Lower leg skin (tissue), 4 donors: ENCODE data around the gene DDI2. TPM values are rescaled to one million over a fixed set of nuclear protein-coding genes. Genes with fewer than 3 reads are reported as not detected.

Source experiments
- DNase-seq, 2 donors: peaks; one replicate each; pipeline ENCODE4 v3.0.0-alpha.2; 2019; ENCODE audit warnings: low spot score in 2 of 2
- H3K4me3 ChIP-seq: fragments of 200-600 bp; sonication (generic); 2 replicates; pipeline ENCODE4 v1.5.1; 2017; ENCODE audit warnings: mild to moderate bottlenecking, low read depth; ENCODE audit not compliant: poor library complexity, severe bottlenecking
- CTCF ChIP-seq, 3 donors: fragments of 450-650 bp; IDR thresholded peaks; one replicate each; pipeline ENCODE4 v1.5.1; 2016; ENCODE audit warnings: antibody characterized with exemption in 3 of 3, mild to moderate bottlenecking in 3 of 3, moderate library complexity in 2 of 3
- POLR2A ChIP-seq, 2 donors: fragments of 450-650 bp; IDR thresholded peaks; one replicate each; pipeline ENCODE4 v1.6.1; 2016 to 2017; ENCODE audit warnings: antibody characterized with exemption in 2 of 2, mild to moderate bottlenecking in 1 of 2, moderate library complexity in 1 of 2
- WGBS, 2 donors: methylation state at CpG; one replicate each; pipeline ENCODE4 v1.1.5; 2018; 5-methylcytosine and 5-hydroxymethylcytosine counted together
- intact Hi-C: fragments of 100-400 bp; cut with DNase I; formaldehyde crosslinking; loops from one replicate; pipeline ENCODE4 v1.15.0; 2023; ENCODE audit warnings: low total_unique reads
- total RNA-seq, 4 donors: library from RNA; depleted of rRNA; stranded (reverse); fragments of >200 nt; gene quantifications; one replicate each; pipeline ENCODE4 v1.1.0, GENCODE V29; 2016

The DDI2 gene
- total RNA-seq, 4 donors from 2014 or later, result 23.7 to 58.6 (median 37.0) TPM

GRCh38 chr1:15626269-15626950, 9.2 kb downstream of the DDI2 start:
- WGBS, 2 donors, result 83 to 84% methylated on average over 11 of the region's 11 CpGs

GRCh38 chr1:15627343-15627988, 10.2 kb downstream of the DDI2 start:
- DNase-seq, result no peak
- WGBS, 2 donors, result 35 to 40% methylated on average over 4 of the region's 4 CpGs
- H3K4me3 ChIP-seq, result no peak overlapping the region
- TF ChIP-seq POLR2A (IDR thresholded peaks at IDR 0.05), result no peak
- no peak for TF ChIP-seq CTCF (IDR thresholded peaks at IDR 0.05)
- intact Hi-C loops, result no loop called here

More at GRCh38 chr1:15626269-15626950, 9.2 kb downstream of the DDI2 start:
- intact Hi-C loops, result no loop called here
- TF ChIP-seq POLR2A (IDR thresholded peaks at IDR 0.05), result no peak
- no peak for TF ChIP-seq CTCF (IDR thresholded peaks at IDR 0.05)
- H3K4me3 ChIP-seq, result no peak overlapping the region
- DNase-seq, result no peak

GRCh38 chr1:15628003-15628402, 10.7 kb downstream of the DDI2 start:
- DNase-seq, result no peak
- no peak for TF ChIP-seq POLR2A (IDR thresholded peaks at IDR 0.05)
- WGBS, 2 donors, result 31 to 36% methylated on average over 1 of the region's 1 CpG

GRCh38 chr1:15633756-15634420, 16.6 kb downstream of the DDI2 start:
- 95 to 96% methylated on average over 9 of the region's 9 CpGs for WGBS, 2 donors
- intact Hi-C loops, result no loop called here
- no peak for DNase-seq

More at GRCh38 chr1:15628003-15628402, 10.7 kb downstream of the DDI2 start:
- intact Hi-C loops, result no loop called here
- H3K4me3 ChIP-seq, result no peak overlapping the region

GRCh38 chr1:15636436-15636835, 19.2 kb downstream of the DDI2 start:
- intact Hi-C loops, result no loop called here

More at GRCh38 chr1:15633756-15634420, 16.6 kb downstream of the DDI2 start:
- H3K4me3 ChIP-seq, result no peak overlapping the region
- TF ChIP-seq POLR2A (IDR thresholded peaks at IDR 0.05), result no peak
- TF ChIP-seq CTCF (IDR thresholded peaks at IDR 0.05), result no peak

More at GRCh38 chr1:15636436-15636835, 19.2 kb downstream of the DDI2 start:
- no peak for DNase-seq
- TF ChIP-seq CTCF (IDR thresholded peaks at IDR 0.05) (no peak), POLR2A (IDR thresholded peaks at IDR 0.05) (no peak)
- H3K4me3 ChIP-seq, result no peak overlapping the region
- 95 to 98% methylated on average over 4 of the region's 4 CpGs for WGBS, 2 donors
